Ascending aorta (tissue), 2 donors: ENCODE results near the gene EIF3L. TPM values are rescaled to one million over a fixed set of nuclear protein-coding genes. Genes with fewer than 3 reads are reported as not detected.

Experiments used
- DNase-seq, 2 donors: peaks; one replicate each; pipeline ENCODE4 v3.0.0-alpha.2; 2019; ENCODE audit warnings: low spot score in 2 of 2
- H3K27ac ChIP-seq, 2 donors: fragments of 200-600 bp; sonication (generic); one replicate each; pipeline ENCODE4 v1.5.1; 2016 to 2017; ENCODE audit warnings: mild to moderate bottlenecking in 1 of 2
- H3K27me3 ChIP-seq: fragments of 200-600 bp; sonication (generic); one replicate; pipeline ENCODE4 v1.5.1; 2017
- H3K36me3 ChIP-seq, 2 donors: fragments of 200-600 bp; sonication (generic); one replicate each; pipeline ENCODE4 v1.5.1; 2016
- H3K4me1 ChIP-seq, 2 donors: fragments of 200-600 bp; sonication (generic); one replicate each; pipeline ENCODE4 v1.5.1; 2016 to 2017; ENCODE audit warnings: mild to moderate bottlenecking in 1 of 2
- H3K4me3 ChIP-seq, 2 donors: fragments of 200-600 bp; sonication (generic); one replicate each; pipeline ENCODE4 v1.5.1; 2016 to 2017; ENCODE audit warnings: mild to moderate bottlenecking in 1 of 2
- H3K9me3 ChIP-seq, 2 donors: fragments of 200-600 bp; sonication (generic); one replicate each; pipeline ENCODE4 v1.5.1; 2016
- intact Hi-C: fragments of 100-400 bp; cut with DNase I; formaldehyde crosslinking; loops from one replicate; pipeline ENCODE4 v1.15.1; 2023
- total RNA-seq: library from RNA; depleted of rRNA; stranded (reverse); fragments of >200 nt; gene quantifications from one replicate; pipeline ENCODE4 v1.1.0, GENCODE V29; 2016
- TF ChIP-seq, protein P1 (sequence below), 3 experiments: fragments of 200-600 bp in 2 of 3; fragments of 450-650 bp in 1 of 3; sonication (generic) in 2 of 3; IDR thresholded peaks; one replicate each; pipeline ENCODE4 v1.5.1; 2016 to 2019; ENCODE audit warnings: antibody characterized with exemption in 3 of 3, mild to moderate bottlenecking in 1 of 3, moderate library complexity in 1 of 3

EIF3L gene
- total RNA-seq, 1 donor from 2014 or later: 256 TPM

DNA sequence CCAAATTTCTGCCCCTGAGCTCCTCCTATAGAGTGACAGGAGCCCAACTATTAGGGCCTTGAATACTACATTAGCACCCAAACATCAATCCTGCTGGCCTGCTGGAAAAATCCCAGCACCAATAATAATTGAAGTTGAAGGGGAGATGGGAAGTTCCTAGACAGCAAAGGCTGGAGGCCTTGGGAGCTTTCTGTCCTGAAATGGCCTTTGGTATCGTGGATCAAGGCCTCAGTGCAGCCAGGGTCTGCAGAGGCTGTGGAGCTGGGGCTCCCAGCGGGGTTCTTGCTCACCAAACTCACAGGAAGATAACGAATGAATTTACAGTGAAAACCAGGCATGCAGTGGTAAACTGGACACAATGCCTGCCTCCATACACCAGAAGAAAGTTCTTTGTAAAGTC lies 47.7 kb downstream of the EIF3L start:
- Histone ChIP-seq H3K36me3 (no peaks in the 10 kb centered on the region), H3K9me3 (no peaks in the 10 kb centered on the region), H3K27ac (peak overlapping the region in 1 of 2 donors; percentile 8), H3K4me3 (no peak overlapping the region), H3K27me3 (no peaks in the 10 kb centered on the region), H3K4me1 (peaks cover 5 to 23% of the 10 kb centered on the region in 2 donors)
- intact Hi-C loops: no loop called here
- TF ChIP-seq, protein P1, sequence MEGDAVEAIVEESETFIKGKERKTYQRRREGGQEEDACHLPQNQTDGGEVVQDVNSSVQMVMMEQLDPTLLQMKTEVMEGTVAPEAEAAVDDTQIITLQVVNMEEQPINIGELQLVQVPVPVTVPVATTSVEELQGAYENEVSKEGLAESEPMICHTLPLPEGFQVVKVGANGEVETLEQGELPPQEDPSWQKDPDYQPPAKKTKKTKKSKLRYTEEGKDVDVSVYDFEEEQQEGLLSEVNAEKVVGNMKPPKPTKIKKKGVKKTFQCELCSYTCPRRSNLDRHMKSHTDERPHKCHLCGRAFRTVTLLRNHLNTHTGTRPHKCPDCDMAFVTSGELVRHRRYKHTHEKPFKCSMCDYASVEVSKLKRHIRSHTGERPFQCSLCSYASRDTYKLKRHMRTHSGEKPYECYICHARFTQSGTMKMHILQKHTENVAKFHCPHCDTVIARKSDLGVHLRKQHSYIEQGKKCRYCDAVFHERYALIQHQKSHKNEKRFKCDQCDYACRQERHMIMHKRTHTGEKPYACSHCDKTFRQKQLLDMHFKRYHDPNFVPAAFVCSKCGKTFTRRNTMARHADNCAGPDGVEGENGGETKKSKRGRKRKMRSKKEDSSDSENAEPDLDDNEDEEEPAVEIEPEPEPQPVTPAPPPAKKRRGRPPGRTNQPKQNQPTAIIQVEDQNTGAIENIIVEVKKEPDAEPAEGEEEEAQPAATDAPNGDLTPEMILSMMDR (IDR thresholded peaks at IDR 0.05): no peak
- DNase-seq: no peak

DNA sequence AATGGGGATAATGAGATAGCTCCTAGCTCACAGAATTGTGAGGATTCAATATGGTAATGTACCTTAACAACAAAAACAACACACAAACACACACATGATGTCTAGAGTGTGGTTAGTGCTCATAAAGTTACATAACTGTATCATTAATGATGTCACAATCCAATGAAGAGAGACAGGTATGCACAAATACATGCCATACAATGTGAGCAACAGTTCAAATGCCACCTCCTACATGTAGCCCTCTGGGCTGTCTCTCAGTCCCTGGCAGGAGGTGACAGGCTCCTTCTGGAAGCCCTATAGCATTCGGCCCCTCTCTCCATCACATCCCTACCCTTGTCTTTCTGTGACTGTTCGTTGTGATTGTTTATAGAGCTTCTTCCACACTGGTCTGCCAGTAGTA lies 48.6 kb downstream of the EIF3L start:
- H3K4me1 ChIP-seq: peaks cover 5 to 17% of the 10 kb centered on the region in 2 donors

DNA sequence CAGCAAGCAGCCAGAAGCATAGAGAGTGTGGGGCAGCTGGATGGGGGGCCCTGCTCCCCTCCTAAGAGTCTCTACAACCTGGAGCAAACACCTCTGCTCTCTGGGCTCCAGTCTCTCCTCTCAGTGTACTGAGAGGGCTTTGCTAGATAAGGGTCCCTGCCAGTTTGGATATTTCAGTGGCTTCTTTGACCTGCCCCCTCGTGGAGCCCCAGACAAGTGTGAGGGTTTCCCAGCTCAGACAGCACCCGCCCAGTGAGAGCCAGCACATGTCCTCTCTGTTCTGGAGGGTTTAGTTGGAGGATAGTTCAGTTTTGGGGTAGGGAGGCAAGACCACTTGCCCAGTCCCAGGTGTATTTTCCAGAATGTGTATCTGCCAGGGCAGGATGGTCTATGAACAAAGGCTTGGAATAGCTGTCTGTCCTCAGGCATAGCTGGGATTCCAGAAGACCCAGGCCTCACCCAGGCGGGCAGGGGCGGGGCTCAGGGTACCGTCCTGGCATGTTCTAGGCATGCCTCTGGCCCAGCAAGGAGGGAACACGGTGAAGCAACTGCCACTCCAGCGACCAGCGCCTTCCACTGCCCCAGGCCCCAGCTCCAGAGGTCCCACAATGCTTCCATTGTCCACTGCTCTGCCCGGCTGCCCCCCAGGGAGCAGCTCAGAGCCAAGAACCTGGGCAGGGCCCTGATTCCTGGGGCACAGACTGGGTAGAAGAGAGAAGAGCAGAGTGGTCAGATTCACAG lies 49.4 kb downstream of the EIF3L start:
- Histone ChIP-seq H3K4me3 (no peak overlapping the region), H3K36me3 (no peaks in the 10 kb centered on the region), H3K9me3 (no peaks in the 10 kb centered on the region), H3K27me3 (no peaks in the 10 kb centered on the region), H3K27ac (no peak overlapping the region), H3K4me1 (peaks cover under 1 to 9% of the 10 kb centered on the region in 2 donors)
- TF ChIP-seq, protein P1 (IDR thresholded peaks at IDR 0.05): no peak
- intact Hi-C loops: no loop called here
- no peak for DNase-seq

More for the DNA sequence above, 48.6 kb downstream of the EIF3L start:
- Histone ChIP-seq H3K9me3 (no peaks in the 10 kb centered on the region), H3K4me3 (no peak overlapping the region), H3K36me3 (no peaks in the 10 kb centered on the region), H3K27me3 (no peaks in the 10 kb centered on the region), H3K27ac (no peak overlapping the region)
- DNase-seq: no peak
- intact Hi-C loops: no loop called here
- TF ChIP-seq, protein P1 (IDR thresholded peaks at IDR 0.05): no peak

DNA sequence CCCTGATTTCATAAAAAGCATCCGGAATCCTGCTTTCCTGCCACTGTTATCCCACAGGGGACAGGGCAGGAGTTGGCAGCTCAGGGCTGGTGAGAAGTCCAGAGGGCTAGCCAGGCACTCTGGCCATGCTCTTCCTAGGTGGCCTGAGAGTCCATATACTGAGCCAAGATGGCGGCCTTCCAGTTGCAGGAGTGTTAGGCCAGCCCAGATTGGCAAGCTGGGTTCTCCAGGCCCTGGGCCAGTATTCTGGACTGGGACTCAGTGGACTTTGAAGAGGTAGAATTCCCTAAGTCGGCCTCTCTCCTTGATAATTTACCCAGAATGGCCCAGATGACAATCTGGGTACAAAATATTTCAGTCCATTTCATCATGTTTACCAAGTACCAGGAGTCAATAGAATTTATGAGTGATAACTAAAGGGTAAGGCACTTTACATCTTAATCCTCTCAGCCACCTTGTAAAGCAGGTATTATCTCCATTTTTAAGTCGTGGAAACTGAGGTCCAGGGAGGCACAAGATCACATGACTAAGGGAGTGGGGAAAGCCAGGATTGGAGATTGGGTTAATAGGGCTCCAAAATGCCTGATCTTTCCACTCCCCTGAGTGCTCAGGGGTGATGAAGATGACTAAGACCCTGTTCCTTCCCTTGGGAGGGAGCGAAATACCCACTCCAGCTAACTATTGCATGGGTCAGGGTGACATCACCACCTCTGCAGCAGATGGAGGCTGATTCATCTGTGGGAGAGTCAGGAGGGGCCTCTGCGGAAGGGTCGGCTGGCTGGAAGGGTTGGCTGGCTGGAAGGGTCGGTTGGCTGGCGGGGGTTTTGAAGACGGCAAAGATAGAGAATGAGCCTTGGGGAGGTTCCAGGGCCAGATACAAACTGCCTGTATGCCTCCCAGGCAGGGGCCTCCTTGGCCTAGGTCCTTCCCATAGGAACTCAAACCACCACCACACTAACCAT lies 55.6 kb downstream of the EIF3L start:
- intact Hi-C loops: no loop called here
- TF ChIP-seq, protein P1 (IDR thresholded peaks at IDR 0.05): no peak
- DNase-seq: peak; percentile 40 to 92
- Histone ChIP-seq H3K4me3 (peak overlapping the region; percentile 85 to 100), H3K36me3 (no peaks in the 10 kb centered on the region), H3K4me1 (peaks cover 7 to 25% of the 10 kb centered on the region in 2 donors), H3K27me3 (no peaks in the 10 kb centered on the region), H3K9me3 (no peaks in the 10 kb centered on the region), H3K27ac (peak overlapping the region; percentile 88 to 93)

DNA sequence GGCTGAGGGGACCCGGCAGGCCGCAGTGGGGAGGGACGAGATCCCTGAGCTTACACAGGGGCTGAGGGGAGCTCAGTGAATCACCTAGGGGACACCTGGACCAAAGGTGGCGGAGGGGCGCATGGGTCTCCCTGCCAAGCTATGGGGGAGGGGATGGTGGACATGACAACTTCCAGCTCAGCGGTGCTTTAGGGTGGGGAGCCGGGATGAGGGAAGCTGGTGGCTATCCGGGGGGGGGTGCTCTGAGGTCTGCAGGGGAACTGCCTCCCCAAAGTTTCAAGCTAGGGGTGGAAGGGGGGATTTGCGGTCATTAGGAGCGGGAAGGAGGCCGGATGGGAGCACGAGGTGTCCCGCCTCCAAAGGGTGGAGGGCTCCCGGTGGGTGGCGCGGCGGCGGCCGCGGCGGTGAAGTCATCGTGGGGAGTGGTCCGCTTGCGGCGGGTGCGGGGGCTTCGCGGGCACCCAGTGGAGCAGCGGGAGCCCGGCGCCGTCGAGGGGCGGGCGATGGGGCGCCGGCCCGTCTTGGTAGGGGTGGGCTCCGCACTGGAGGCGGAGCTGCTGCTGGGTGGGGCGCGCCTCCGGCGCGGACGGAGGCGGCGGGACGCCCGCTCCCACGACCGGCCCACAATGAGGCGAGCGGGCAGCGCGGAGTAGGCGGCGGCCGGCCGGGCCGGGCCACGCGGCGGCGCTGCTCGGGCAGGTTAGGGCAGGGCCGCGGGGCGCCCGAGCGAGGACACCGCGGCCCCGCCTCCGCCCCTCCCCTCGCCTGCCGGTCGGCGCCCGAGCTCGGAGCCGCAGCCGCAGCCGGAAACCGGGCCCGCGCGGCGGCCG lies 56.5 kb downstream of the EIF3L start, which contains the start of gene MICALL1:
TSS of gene MICALL1 (plus strand) at position 764 of the 830 bp plus-strand sequence. CDS start 126 bp downstream, outside the sequence.
- H3K4me1 ChIP-seq: peaks cover 7 to 29% of the 10 kb centered on the region in 2 donors
- H3K9me3 ChIP-seq: no peaks in the 10 kb centered on the region
- peak within 1 kb of the TSS; percentile 85 to 100 for H3K4me3 ChIP-seq
- H3K27me3 ChIP-seq: no peaks in the 10 kb centered on the region
- TF ChIP-seq, protein P1 (IDR thresholded peaks at IDR 0.05): peak in 1 of 3 experiments; percentile 39
- peak within 1 kb of the TSS; percentile 88 to 93 for H3K27ac ChIP-seq
- no peaks in the 10 kb centered on the region for H3K36me3 ChIP-seq
- DNase-seq: peak in 1 of 2 donors; percentile 84
- intact Hi-C loops: loop anchor here (1.0 to 2.0 kb wide), 3 partner anchors 28 to 61 kb away; partner anchors contain the start of genes ANKRD54, C22orf23 and POLR2F
